SU-DHL-6 (cell line): ENCODE results near the gene ATF3.

Source experiments
- EZH2phosphoT487 ChIP-seq: fragments of 200-600 bp; sonication (generic), shearing (Covaris generic); conservative IDR thresholded peaks from 2 replicates; pipeline ENCODE4 v1.6.1; 2018; ENCODE audit warnings: mild to moderate bottlenecking, antibody characterized with exemption, low read length, moderate library complexity, mixed read lengths
- TF ChIP-seq, protein P1 (sequence below): fragments of 200-600 bp; sonication (generic); IDR thresholded peaks from one replicate; pipeline ENCODE4 v1.5.1; 2017; ENCODE audit warnings: antibody characterized with exemption, mild to moderate bottlenecking, low read length, moderate library complexity; ENCODE audit not compliant: insufficient read depth, poor library complexity, severe bottlenecking

DNA sequence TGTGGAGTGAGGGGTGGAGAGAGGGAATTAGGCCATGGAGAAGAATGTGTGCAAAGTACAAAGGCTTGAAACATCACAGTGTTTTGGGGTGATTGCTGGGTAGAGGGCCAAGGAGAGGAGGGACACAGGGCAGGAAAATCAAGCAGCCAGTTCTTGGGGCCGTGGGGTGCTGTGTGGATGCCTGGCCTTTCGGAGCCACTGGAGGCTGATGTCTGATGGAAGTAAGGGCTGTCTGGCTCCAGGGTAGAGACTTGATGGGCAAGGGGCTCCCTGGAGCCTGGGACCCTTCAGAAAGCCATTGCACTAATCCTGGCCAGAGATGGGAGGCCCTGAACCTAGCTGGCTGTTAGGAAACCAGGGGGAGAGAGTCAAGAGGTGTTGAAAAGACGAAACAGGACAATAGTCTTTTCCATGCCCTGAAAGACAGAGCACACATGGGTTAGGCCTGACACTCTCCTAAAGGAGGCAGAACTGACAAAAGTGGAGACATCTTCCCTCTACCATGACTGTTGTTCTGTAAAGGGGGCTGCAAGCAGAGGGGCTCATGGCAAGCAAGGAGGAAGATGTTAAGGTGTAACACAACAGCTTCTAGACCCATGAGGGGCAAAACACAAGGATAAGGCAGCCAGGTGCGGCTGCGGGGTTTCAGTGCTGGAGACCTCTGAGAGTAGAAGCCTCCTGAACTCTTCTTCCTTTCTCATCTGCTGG is 21.0 kb downstream of the ATF3 start:
- TF ChIP-seq, protein P1, sequence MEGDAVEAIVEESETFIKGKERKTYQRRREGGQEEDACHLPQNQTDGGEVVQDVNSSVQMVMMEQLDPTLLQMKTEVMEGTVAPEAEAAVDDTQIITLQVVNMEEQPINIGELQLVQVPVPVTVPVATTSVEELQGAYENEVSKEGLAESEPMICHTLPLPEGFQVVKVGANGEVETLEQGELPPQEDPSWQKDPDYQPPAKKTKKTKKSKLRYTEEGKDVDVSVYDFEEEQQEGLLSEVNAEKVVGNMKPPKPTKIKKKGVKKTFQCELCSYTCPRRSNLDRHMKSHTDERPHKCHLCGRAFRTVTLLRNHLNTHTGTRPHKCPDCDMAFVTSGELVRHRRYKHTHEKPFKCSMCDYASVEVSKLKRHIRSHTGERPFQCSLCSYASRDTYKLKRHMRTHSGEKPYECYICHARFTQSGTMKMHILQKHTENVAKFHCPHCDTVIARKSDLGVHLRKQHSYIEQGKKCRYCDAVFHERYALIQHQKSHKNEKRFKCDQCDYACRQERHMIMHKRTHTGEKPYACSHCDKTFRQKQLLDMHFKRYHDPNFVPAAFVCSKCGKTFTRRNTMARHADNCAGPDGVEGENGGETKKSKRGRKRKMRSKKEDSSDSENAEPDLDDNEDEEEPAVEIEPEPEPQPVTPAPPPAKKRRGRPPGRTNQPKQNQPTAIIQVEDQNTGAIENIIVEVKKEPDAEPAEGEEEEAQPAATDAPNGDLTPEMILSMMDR: no peak
- TF ChIP-seq EZH2phosphoT487: no peak
